ENCODE results near the gene RRAS2.
"Not testable (repeated sequence)": the region's sequence is repeated elsewhere in the genome, so short reads cannot be mapped to it uniquely, and the experiment has no call there.

The RRAS2 gene

DNA sequence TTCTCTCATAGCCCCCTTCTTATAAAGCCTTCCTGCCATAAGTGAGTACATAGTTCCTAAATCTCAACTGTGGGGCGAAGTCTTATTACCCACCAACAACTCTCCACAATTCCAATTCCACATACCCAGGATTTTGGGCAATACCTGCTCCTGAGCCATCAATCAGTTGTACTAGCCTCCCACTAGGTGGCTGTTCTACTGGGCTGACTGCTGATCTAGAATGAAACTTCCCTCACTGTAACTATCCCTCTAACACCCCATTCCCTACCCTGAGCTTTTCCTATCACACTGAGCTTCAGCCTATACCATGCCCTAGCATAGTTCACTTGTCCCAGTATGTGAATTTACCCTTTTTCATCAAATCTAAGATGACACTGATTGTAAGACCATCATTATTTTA, 52.5 kb downstream of the RRAS2 start:
- no peak for DNase-seq (ENCODE audit: low read depth in 2 of 2)

DNA sequence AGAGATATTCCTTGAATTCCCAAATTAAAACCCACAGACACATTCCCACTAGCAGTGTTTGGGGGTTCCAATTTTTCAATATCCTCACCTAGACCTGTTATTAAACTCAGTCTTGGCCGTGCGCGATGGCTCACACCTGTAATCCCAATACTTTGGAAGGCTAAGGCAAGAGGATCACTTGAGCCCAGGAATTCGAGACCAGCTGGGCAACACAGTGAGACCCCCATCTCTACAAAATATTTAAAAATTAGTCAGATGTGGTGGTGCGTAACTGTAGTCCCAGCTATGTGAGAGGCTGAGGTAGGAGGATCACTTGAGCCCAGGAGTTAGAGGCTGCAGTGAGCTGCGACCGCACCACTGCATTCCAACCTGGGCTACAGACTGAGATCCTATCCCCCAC, 53.3 kb downstream of the RRAS2 start:
- DNase-seq (ENCODE audit: low read depth in 2 of 2) = no peak

DNA sequence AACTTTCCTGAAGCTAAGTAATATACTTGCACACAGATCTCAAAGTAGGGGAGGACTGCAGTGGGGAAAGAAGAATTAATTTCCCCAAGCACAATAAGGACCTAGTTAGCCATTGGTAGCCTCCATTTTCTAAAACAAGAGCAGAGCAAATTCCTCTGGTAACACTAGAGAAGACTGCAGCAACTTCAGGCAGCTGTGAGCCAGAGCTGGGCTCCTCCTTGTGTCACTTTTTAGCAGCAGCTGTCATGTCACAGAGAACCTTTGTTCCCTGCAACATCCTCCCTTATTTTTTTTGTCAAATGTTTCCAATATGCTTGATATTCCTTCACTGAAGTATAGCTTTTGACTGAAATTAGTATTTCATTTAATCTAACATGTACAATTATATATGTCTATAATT, 54.4 kb downstream of the RRAS2 start:
- no peak for DNase-seq (ENCODE audit: low read depth in 2 of 2)

DNA sequence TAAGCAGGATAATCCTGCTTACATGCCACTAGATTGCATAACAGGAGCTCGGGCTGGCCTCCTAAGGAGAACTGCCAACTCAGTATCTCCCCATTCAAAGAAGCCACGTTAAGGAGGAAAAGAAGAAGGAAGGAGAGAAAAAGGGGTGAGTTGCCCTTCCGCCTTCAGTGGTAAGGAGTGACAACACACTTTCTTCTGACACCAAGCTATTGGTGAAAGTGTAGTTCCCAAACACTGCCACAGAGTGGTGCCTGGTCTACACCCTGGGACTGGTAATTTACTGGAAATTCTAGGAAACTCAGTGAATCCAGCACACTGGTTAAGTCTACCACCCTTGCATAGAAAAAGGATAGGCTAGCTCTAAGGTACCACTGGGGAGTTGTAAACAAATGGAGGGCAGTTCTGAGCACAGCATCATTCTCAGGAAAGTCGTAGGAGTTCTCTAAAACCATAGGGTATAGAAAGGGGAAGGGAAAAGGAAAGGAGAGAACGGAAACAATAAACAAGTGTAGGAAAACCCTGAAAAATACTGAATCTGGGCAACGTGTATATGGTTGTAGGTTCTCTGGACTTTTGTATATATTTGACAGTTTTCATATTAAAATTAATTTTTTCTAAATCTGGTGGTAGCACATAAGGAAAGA, 58.2 kb downstream of the RRAS2 start:
- DNase-seq (ENCODE audit: low read depth in 2 of 2) = peak; percentile 4 to 17

DNA sequence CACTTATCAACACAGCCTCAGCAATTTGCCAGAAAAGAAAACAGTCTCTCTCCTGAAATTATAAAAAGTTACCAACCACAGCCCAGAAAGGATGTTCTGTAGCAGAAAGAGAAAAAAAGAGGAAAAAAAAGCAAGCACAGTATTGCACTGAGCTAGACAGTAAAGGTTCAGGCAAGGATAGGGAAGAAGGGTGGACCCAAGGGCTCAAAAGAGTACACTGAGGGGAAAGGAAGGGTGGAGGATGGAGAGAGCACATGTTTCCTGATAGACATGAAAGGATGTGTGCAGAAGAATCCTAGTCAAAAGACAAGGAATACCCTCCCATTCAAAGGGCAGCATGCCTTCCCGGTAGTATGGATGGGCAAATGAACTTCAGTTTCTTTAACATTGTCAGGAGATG, 59.1 kb downstream of the RRAS2 start:
- no peak for DNase-seq (ENCODE audit: low read depth in 2 of 2)

DNA sequence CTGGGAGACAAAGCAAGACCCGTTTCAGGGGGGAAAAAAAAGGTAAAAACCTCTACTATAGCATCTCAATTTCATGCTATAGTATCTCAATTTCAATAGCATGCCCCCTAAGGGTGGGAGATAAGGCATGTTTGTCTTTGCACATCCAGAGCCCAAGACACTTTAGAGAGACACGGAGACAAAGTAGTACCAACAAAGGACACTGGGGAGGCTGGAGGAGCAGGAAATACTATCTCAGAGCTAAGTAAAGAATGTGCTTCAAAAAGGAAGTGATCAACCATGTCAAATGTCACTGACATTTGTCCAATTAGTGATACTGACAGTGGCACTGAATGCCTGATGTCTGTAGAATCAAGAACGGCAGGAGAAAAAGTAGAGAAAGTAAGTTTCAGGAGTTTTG, 68.6 kb downstream of the RRAS2 start:
- DNase-seq (ENCODE audit: low read depth in 2 of 2) = no peak

DNA sequence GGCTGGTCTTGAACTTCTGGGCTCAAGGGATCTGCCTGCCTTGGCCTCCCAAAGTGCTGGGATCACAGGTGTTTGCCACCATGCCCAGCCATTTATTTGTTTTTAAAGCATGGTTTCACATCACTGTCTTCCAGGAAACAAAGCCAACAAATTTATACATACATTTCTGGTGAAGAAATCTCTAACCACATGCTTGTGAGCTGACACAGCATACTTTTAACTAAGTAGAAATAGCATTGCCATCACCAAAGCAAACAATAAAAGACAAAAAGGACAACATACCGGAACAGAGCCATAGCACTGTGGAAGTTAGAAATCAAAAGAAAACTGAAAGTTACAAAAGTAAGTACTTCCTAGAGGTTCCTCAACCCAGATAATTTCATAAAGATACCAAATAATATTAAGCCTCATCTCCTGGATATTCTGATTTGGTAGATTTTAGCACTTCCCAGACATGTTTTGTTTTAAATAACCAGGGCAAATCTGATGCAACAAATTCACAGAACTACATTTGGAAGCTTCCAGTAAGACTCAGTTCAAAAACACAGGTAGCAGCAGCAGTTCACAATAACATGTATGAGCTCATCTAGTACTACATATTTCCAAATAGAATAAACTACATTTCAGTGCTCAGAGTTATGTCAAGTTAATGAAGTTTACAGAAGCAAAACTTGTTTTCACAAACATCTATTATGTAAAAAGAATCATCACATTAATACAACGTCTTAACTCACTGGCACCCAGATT, 70.6 kb downstream of the RRAS2 start:
- DNase-seq (ENCODE audit: low read depth in 2 of 2) = no peak

DNA sequence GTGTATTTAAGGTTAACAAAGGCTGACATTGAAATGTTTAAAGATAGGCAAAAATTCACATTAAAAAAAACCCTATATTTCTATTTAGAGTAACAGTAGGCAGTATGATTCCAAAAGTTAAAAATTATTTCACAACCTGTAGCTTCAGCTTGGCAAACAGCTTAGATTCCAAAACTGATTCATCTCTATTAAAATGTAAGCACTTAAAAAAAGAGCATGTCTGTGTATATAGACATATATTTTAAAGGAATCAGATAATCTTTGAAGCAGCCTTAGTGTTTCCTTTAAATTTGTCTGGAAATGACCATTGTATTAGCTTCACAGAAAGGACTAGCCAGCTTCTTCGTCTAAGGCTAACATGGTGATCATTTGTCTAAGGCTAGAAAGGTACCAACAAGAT, 80.1 kb downstream of the RRAS2 start:
- DNase-seq (ENCODE audit: low read depth in 2 of 2) = not testable (repeated sequence)

DNA sequence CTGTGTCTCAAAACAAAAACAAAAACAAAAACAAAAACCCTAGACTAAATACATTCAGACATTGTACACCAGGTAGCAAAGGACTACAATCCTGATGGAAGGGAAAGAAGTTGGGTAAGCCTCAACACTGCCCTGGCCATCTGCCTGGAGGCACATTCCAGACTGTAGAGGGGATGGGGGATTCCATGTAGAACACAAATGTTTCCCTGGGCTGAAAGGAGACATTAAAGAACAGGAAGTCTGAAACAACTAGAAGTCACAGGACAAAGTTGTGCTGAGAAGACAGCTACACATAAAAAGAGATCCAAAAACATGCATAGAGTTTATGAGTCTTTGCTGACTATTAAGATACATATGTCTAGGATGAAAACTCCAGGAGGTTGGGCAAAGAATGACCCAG, 83.9 kb downstream of the RRAS2 start:
- DNase-seq (ENCODE audit: low read depth in 2 of 2) = no peak

DNA sequence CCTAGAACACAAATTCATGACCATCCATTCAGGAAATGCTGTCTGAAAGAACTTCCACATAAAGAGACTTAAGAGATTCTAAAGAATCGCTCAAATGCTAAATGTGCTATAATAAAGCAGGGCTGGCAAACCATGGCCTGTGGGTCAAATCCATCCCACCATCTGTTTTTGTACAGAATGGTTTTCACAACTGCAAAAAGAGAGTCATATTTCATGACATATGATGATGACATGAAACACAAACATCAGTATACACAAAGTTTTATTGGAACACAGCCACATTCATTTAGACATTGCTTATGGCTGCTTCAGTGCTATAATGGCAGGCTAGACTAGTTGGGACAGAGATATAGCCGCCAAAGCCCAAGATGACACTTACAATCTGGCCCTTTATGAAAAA, 85.1 kb downstream of the RRAS2 start:
- DNase-seq (ENCODE audit: low read depth in 2 of 2) = no peak

DNA sequence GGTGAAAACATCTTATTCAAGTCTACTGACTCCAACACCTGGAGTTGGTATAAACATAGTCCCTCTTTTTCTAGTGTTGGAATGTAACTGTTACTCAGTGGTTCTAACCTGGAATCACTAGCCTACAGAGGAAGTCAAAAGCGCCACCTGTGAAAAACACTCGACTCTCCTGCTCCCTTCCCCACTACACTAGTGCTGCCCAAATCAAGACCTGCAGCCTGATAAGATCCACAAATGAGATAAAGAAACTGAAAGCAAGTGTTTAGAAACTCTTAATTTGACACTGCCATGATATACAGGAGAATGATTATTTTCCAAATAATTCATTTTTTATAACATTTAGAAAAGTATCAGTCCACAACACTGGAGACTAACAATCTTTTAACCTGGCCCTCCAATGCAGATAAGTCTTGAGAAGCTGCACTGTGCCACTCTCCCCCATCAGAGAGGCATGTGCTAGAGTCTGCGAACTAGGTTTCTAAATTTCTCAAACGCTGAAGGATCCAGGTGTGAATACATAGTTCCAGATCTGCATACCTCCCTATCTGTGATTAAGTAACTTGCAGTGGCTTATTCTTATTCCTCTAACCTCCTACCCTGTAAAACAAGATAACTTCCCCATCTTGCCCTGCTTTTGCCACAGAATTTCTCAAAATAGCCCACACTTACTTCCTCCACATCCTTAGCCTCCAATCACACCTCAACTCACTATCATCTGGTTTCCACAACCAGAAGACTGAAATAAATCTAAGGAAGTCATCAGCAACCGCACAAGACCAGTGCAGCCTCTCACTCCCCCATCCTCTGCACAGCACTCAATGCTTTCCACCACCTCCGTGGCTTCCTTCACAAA, 88.1 kb downstream of the RRAS2 start:
- DNase-seq (ENCODE audit: low read depth in 2 of 2) = no peak

DNA sequence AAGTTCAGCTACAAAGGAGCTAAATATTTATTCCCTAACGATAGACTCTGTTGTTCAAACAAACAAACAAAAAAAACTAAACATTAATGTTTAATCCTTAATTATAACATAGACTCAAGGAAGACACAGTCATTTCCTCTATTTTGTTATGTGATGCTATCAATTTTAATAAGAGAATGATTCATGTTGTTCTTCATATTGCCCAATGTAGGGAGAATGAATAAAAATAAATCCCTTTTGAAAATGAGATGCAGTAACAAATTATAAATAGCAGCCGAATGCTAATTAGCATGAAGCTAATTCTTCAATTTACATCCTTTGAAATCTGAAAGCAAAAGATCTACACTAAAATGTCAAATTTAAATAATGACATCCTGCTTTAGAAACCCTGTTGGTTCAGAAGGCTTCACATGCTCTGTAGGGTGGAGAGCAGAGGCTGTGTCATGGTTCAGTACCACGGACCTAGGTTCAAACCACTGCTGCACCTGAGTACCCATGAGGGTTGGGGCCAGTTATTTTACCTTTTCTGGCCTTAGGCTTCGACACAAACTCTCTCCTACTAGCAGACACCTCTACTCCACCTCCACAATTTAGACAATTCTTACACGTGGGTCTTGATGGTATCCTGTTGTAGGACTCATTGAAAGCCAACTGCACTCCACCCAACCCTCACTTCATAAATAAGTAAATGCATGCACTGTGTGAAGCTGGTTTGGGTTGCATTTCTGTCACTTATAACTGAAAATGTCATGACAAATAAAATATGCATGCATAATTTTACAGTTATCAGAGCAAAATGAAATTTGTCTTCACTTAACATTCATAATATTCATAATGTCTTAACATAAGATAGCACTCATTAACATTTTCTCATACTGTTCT, 89.0 kb downstream of the RRAS2 start:
- no peak for DNase-seq (ENCODE audit: low read depth in 2 of 2)

DNA sequence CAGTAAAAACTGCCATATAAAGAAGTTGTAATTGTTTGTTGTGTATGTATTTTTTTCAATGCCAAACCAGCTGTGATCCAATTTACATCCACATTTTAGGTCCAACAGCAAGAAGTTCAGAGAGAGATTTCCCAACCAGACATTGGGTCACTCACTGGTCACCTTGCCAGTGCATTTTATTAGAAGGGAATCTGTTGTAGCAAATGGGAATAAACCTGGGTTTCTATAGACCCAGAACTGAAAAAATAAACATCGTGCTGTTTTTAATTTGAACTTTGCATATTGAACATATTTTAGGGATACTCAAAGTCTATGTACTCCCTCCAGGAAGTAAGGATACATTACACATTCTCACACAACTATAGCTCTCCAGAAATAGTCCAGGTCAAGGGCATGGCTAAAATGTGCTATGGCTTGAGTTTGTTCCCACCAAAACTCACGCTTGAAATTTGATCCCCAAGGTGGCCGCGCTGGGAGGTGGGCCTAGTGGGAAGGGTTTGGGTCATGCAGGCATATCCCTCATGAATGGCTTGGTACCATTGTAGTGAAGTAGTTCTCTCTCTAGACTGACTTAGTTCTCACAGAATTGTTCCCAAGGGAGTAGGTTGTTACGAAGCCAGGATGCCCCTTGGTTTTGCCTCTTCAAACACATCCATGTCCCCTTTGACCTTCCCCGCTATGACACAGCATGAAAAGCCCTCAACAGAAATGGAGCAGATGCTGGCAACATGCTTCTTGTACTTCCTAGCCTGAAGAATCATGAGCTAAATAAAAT, 90.9 kb downstream of the RRAS2 start:
- DNase-seq (ENCODE audit: low read depth in 2 of 2) = no peak

DNA sequence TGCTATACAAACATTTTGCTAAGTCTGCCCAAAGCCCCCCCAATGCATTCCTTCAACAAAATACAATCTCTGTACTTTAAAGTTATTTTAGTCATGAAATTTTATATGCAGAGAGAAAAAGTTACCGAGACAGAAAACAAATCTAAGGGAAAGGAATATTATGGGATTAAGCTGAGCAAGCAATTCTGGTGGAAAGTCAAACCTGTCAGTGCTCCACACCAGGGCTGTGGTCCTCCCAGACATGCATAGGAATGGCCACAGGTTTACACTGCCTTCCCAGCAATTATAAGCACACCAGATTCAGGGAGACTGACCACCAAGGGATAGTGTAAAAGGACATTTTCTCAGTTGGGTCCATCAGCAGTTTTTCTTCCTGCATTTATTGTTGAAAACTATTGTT, 92.4 kb downstream of the RRAS2 start:
- DNase-seq (ENCODE audit: low read depth in 2 of 2) = no peak

DNA sequence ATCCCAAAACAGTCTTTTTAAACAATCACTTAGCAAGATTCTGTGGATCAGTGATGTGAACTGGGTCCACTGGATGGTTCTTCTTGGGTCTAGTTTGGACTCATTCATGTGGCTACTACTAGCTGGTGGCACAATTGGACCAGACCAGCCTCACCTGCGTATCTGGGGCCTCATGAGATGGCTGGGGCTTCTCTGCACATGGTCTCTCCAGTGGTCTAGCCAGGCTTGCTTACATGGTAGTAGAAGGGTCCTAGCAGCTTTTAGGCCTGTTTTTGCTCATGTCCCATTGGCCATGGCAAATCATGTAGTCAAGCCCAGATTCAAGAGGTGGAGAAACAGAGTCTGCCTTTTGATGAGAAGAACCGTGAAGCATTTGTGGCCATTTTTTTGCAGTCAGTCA, 94.0 kb downstream of the RRAS2 start:
- DNase-seq (ENCODE audit: low read depth in 2 of 2) = no peak

DNA sequence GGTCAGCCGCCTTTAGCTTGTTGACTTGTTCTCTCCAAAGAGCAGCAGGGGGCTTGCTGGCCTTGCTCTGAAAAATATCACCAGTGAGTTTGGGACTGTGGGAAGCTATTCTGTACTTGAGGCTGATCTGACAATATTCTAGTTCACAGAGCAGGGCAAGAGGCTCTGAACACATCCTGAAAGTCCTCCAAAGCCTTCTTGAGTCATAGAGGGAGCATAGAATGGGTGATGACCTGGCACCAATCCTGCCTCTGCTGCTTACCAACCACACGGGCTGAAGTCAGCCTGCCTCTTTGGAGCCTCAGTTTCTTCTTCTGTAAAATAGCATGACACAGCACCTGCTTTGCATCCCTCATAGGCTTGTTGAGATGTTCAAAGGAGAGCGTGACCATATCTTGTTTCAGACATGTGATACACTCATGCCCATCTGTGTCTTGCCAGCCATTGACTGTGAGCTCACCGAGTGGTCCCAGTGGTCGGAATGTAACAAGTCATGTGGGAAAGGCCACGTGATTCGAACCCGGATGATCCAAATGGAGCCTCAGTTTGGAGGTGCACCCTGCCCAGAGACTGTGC, 96.6 kb downstream of the RRAS2 start:
- no peak for DNase-seq (ENCODE audit: low read depth in 2 of 2)

DNA sequence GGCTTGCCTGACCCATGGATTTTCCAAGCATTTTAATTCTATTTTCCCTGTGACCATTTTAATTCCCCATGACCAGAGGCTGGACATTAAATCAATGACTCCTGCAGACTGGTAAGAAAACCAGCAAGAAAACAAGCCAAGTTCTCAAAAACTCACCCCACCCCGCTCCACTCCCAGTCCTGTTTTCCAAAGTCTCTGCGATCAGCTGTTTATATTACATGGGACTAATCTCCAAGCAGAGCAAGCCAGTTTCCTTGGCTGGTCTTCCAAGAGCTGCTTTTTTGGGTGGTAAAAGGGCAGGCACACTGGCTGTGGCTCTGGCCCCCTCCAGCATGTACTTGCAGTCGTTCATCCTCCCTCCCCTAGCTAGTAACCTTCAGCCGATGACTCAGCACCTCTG, 97.9 kb downstream of the RRAS2 start:
- no peak for DNase-seq (ENCODE audit: low read depth in 2 of 2)

DNA sequence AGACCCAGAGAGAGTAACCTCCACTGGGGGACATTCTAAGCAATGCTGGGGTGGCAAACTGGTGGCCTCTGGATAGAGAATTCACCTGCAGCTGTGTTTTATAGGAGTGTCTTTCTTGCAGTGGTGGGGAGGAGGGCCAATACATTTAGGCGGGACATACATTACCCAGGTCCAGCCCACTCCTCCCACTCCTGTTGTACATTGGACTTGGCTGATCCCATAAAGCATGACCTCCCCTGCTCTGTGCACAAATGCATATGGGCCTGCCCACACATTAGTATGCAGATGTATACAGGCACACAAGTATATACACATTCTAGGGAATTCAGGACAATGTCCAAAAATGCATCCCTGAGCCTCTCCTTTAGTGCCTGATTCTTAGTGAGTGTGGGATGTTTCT, 99.1 kb downstream of the RRAS2 start:
- no peak for DNase-seq (ENCODE audit: low read depth in 2 of 2)

DNA sequence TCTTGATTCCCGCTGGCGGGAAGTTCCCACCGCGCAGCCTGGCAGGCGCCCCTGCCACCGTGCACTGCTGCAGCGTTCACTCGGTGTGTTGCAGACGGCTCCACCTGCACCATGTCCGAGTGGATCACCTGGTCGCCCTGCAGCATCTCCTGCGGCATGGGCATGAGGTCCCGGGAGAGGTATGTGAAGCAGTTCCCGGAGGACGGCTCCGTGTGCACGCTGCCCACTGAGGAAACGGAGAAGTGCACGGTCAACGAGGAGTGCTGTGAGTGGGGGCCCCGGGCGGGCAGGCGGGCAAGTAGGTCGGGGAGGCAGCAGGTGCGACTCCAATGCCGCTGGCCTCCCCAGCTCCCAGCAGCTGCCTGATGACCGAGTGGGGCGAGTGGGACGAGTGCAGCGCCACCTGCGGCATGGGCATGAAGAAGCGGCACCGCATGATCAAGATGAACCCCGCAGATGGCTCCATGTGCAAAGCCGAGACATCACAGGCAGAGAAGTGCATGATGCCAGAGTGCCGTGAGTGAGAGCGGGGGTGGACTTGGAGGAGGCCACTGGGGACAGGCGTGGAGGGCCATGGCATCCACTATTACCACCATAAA, 99.7 kb downstream of the RRAS2 start:
- no peak for DNase-seq (ENCODE audit: low read depth in 2 of 2)

DNA sequence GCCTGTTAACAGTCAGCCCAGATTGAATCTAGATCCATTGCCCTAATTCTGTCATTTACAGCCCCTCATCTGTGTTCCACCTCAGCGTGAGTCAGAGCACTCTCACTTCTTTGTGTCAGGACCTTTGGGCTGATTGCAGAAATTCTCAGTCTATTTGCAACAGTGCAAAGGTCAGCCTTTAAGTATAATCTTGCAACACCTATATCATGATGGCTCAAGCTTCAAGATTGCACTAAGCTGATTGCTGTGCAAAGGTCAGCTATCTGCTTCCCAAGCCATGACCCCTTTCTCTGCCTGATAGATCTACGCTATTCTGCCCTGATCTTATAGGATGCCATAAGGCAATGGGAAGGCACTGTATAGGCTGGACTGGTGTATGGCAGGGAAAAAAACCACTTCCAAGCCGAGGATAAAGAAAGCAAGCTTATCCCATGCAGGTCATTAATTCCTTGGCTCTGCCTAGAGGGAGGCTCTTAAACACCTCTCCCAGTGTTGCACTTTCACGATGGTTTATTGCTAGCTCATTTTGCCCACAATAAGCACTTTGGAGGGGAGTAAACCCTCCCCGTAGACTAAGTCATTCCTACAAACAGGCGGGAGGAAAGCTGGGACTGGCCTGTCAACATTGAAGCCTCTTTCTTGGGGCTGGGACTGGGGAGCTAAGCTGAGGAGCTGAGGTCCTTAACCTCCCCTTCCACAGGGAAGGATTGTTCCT, 100.6 kb downstream of the RRAS2 start:
- no peak for DNase-seq (ENCODE audit: low read depth in 2 of 2)

Data from stimulated activated CD4-positive, alpha-beta T cell treated with anti-CD3 and anti-CD28 coated beads, Interleukin-4, amount 100 ng/mL, for 48 hours (primary cell).